ENCODE results near the gene ZBTB16.

The ZBTB16 gene

GRCh38 chr11:114236829-114237228 lies 177.3 kb downstream of the ZBTB16 start:
- Histone ChIP-seq H3K4me3 (replicated peaks; ENCODE audit: insufficient read depth, low read length) (no peak overlapping the region), H3K27me3 (ENCODE audit: insufficient read depth, poor library complexity, severe bottlenecking) (no peaks in the 10 kb centered on the region), H3K27ac (replicated peaks) (no peak overlapping the region)
- TF ChIP-seq CTCF (IDR thresholded peaks at IDR 0.05; ENCODE audit: insufficient read depth, low read length), result no peak
- no peak for TF ChIP-seq POLR2AphosphoS5 (IDR thresholded peaks at IDR 0.05; ENCODE audit: low read depth)
- no peak for TF ChIP-seq SPI1 (IDR thresholded peaks at IDR 0.05; ENCODE audit: borderline replicate concordance, low read depth)
- no peak for TF ChIP-seq REST (IDR thresholded peaks at IDR 0.05; ENCODE audit: insufficient replicate concordance, low read depth)
- TF ChIP-seq GABPA (IDR thresholded peaks at IDR 0.05; ENCODE audit: low read depth), result no peak
- DNase-seq (ENCODE audit: low read depth in 1 of 2, low spot score in 1 of 2), result no peak

GRCh38 chr11:114237321-114238280 lies 178.1 kb downstream of the ZBTB16 start:
- TF ChIP-seq GABPA (IDR thresholded peaks at IDR 0.05; ENCODE audit: low read depth) (no peak), CTCF (IDR thresholded peaks at IDR 0.05; ENCODE audit: insufficient read depth, low read length) (no peak), SPI1 (IDR thresholded peaks at IDR 0.05; ENCODE audit: borderline replicate concordance, low read depth) (no peak), POLR2AphosphoS5 (IDR thresholded peaks at IDR 0.05; ENCODE audit: low read depth) (no peak), REST (IDR thresholded peaks at IDR 0.05; ENCODE audit: insufficient replicate concordance, low read depth) (no peak)
- Histone ChIP-seq H3K27me3 (ENCODE audit: insufficient read depth, poor library complexity, severe bottlenecking) (no peaks in the 10 kb centered on the region), H3K27ac (replicated peaks) (no peak overlapping the region), H3K4me3 (replicated peaks; ENCODE audit: insufficient read depth, low read length) (no peak overlapping the region)
- no peak for DNase-seq (ENCODE audit: low read depth in 1 of 2, low spot score in 1 of 2)

GRCh38 chr11:114239753-114240161 lies 180.2 kb downstream of the ZBTB16 start:
- DNase-seq (ENCODE audit: low read depth in 1 of 2, low spot score in 1 of 2), result no peak
- H3K27ac ChIP-seq (replicated peaks), result no peak overlapping the region
- TF ChIP-seq GABPA (IDR thresholded peaks at IDR 0.05; ENCODE audit: low read depth), result no peak
- TF ChIP-seq CTCF (IDR thresholded peaks at IDR 0.05; ENCODE audit: insufficient read depth, low read length), result no peak
- no peak for TF ChIP-seq POLR2AphosphoS5 (IDR thresholded peaks at IDR 0.05; ENCODE audit: low read depth)
- no peak for TF ChIP-seq SPI1 (IDR thresholded peaks at IDR 0.05; ENCODE audit: borderline replicate concordance, low read depth)
- no peak for TF ChIP-seq REST (IDR thresholded peaks at IDR 0.05; ENCODE audit: insufficient replicate concordance, low read depth)

More at GRCh38 chr11:114239753-114240161, 180.2 kb downstream of the ZBTB16 start:
- H3K27me3 ChIP-seq (ENCODE audit: insufficient read depth, poor library complexity, severe bottlenecking), result no peaks in the 10 kb centered on the region
- no peak overlapping the region for H3K4me3 ChIP-seq (replicated peaks; ENCODE audit: insufficient read depth, low read length)

Measured in HL-60 (cell line).